A549 (cell line): ENCODE measurements around the gene ZFYVE28. TPM values are rescaled to one million over a fixed set of nuclear protein-coding genes. Genes with fewer than 3 reads are reported as not detected.

ENCODE experiments used
- ATAC-seq, 2 experiments: fragments of 200-7000 bp in 1 of 2; fragments of >200 bp in 1 of 2; cut with Nextera tagmentation in 1 of 2; cut with Tn5 transposase in 1 of 2; 3 replicates each; pipeline versions ENCODE4 v1.8.0 to v1.9.1; 2018 to 2020; ENCODE audit warnings: mild to moderate bottlenecking in 1 of 2, moderate library complexity in 1 of 2
- CTCF ChIA-PET: fragments of 300-600 bp; sonication (Branson Sonifier 250); formaldehyde crosslinking; extraction: SDS; loops from one replicate; lab custom pipeline; 2021; ENCODE audit warnings: antibody characterized with exemption, inconsistent platforms; lab: Yijun Ruan, JAX
- POLR2A ChIA-PET: fragments of 350-600 bp; formaldehyde crosslinking; extraction: SDS; loops from one replicate; lab custom pipeline; 2021; ENCODE audit warnings: antibody characterized with exemption, inconsistent platforms; lab: Yijun Ruan, JAX
- DNase-seq, 2 experiments: peaks; one replicate each; pipeline versions ENCODE4 v3.0.0 to v3.0.0-alpha.2; 2011 to 2016; ENCODE audit warnings: low read depth in 1 of 2, low spot score in 1 of 2
- FAIRE-seq: peaks from 2 replicates; lab custom pipeline; 2011; peaks lifted over from hg19 to GRCh38; lab: Jason Lieb, UNC
- H3K27ac ChIP-seq, 2 experiments: fragments of >200 bp; sonication (Bioruptor Twin); formaldehyde crosslinking; 3 replicates each; pipeline ENCODE4 v1.5.1; 2016 to 2017
- H3K4me1 ChIP-seq: fragments of >200 bp; sonication (Bioruptor Twin); formaldehyde crosslinking; 3 replicates; pipeline ENCODE4 v1.6.1; 2016
- H3K4me2 ChIP-seq: fragments of >200 bp; sonication (Bioruptor Twin); formaldehyde crosslinking; 3 replicates; pipeline ENCODE4 v1.6.1; 2016
- H3K4me3 ChIP-seq: fragments of >200 bp; sonication (Bioruptor Twin); formaldehyde crosslinking; 3 replicates; pipeline ENCODE4 v1.5.1; 2016
- H3K9me3 ChIP-seq: fragments of >200 bp; sonication (Bioruptor Twin); formaldehyde crosslinking; 3 replicates; pipeline ENCODE4 v1.6.1; 2016
- BCL3 ChIP-seq: fragments of >200 bp; sonication (Bioruptor Twin); formaldehyde crosslinking; IDR thresholded peaks from 3 replicates; pipeline ENCODE4 v1.6.1; 2016
- CHD4 ChIP-seq: fragments of 200-600 bp; sonication (generic); IDR thresholded peaks from 2 replicates; pipeline ENCODE4 v1.6.1; 2016; ENCODE audit warnings: antibody characterized with exemption, mild to moderate bottlenecking, borderline replicate concordance
- EP300 ChIP-seq, 2 experiments: fragments of >200 bp; sonication (Bioruptor Twin); formaldehyde crosslinking; IDR thresholded peaks; 2 replicates in 1 of 2; 3 replicates in 1 of 2; pipeline ENCODE4 v1.6.1; 2016 to 2017
- HOXA7 ChIP-seq: fragments of 250-450 bp; sonication (Bioruptor Pico); IDR thresholded peaks from 2 replicates; pipeline ENCODE4 v1.5.0; 2020; ENCODE audit warnings: mild to moderate bottlenecking, moderate library complexity
- HOXB5 ChIP-seq: fragments of 250-450 bp; sonication (Bioruptor Pico); IDR thresholded peaks from 2 replicates; pipeline ENCODE4 v1.5.0; 2020; ENCODE audit warnings: mild to moderate bottlenecking, moderate library complexity
- KDM1A ChIP-seq: fragments of 200-600 bp; sonication (generic); IDR thresholded peaks from 2 replicates; pipeline ENCODE4 v1.6.1; 2016; ENCODE audit warnings: low read depth, mild to moderate bottlenecking
- MAX ChIP-seq: IDR thresholded peaks from 2 replicates; pipeline ENCODE4 v1.6.1; 2012
- MYC ChIP-seq: IDR thresholded peaks from 2 replicates; pipeline ENCODE4 v1.6.1; 2012; ENCODE audit warnings: mild to moderate bottlenecking, inconsistent platforms, low read length, improper control_type of control experiment, borderline replicate concordance
- NFE2L2 ChIP-seq: fragments of 150-350 bp; conservative IDR thresholded peaks from 2 replicates; pipeline ENCODE4 v1.6.1; 2014; ENCODE audit warnings: low read length
- PHF8 ChIP-seq: fragments of 200-600 bp; sonication (generic); IDR thresholded peaks from 2 replicates; pipeline ENCODE4 v1.6.1; 2016; ENCODE audit warnings: low read depth, mild to moderate bottlenecking, antibody characterized with exemption, moderate library complexity, borderline replicate concordance
- POLR2AphosphoS2 ChIP-seq: conservative IDR thresholded peaks from 2 replicates; pipeline ENCODE4 v1.6.1; 2012; ENCODE audit warnings: low read length, improper control_type of control experiment, inconsistent platforms
- RARB ChIP-seq: fragments of 250-450 bp; sonication (Bioruptor Pico); IDR thresholded peaks from 2 replicates; pipeline ENCODE4 v1.8.0; 2021; ENCODE audit warnings: mild to moderate bottlenecking, moderate library complexity
- RCOR1 ChIP-seq: fragments of 150-350 bp; IDR thresholded peaks from 2 replicates; pipeline ENCODE4 v1.6.1; 2014; ENCODE audit warnings: antibody characterized with exemption, low read length, low read depth
- RNF2 ChIP-seq: fragments of 200-600 bp; sonication (generic); IDR thresholded peaks from 2 replicates; pipeline ENCODE4 v1.6.1; 2016; ENCODE audit warnings: low read depth, mild to moderate bottlenecking, antibody characterized with exemption, moderate library complexity, borderline replicate concordance
- SMC3 ChIP-seq: fragments of >200 bp; sonication (Bioruptor Twin); formaldehyde crosslinking; IDR thresholded peaks from 3 replicates; pipeline ENCODE4 v1.6.1; 2018; ENCODE audit warnings: inconsistent platforms
- ZSCAN20 ChIP-seq: fragments of 250-450 bp; sonication (Bioruptor Pico); IDR thresholded peaks from 2 replicates; pipeline ENCODE4 v1.8.0; 2022; ENCODE audit warnings: mild to moderate bottlenecking, moderate library complexity
- WGBS: methylation state at CpG from one replicate; pipeline ENCODE4 v1.1.6; 2017; ENCODE audit errors: missing lambda C conversion rate; 5-methylcytosine and 5-hydroxymethylcytosine counted together
- polyA plus RNA-seq, 4 experiments: library from polyadenylated mRNA; depleted of rRNA in 3 of 4; stranded (reverse); fragments of >200 nt; fragmentation: RNase III in 1 of 4; extraction: RNeasy Plus Mini Kit Qiagen cat#74134 plus additional on column Dnase treatment in 1 of 4; gene quantifications; 2 replicates in 3 of 4; 3 replicates in 1 of 4; pipeline ENCODE4 v1.2.3, GENCODE V29; 2011 to 2017
- TF ChIP-seq, protein P1 (sequence below): fragments of 150-350 bp; IDR thresholded peaks from 2 replicates; pipeline ENCODE4 v1.6.1; 2014; ENCODE audit warnings: low read depth, mild to moderate bottlenecking, low read length
- TF ChIP-seq, protein P2 (sequence below): fragments of 250-450 bp; sonication (Bioruptor Pico); IDR thresholded peaks from 2 replicates; pipeline ENCODE4 v1.5.0; 2020; ENCODE audit warnings: low read depth, mild to moderate bottlenecking, moderate library complexity
- TF ChIP-seq, protein P3 (sequence below): fragments of >200 bp; sonication (Bioruptor Twin); formaldehyde crosslinking; IDR thresholded peaks from 3 replicates; pipeline ENCODE4 v1.5.1; 2016

The ZFYVE28 gene
- polyA plus RNA-seq, 2 of the 4 experiments (the other 2 are of a cell fraction), result 2.1 to 2.3 TPM

DNA sequence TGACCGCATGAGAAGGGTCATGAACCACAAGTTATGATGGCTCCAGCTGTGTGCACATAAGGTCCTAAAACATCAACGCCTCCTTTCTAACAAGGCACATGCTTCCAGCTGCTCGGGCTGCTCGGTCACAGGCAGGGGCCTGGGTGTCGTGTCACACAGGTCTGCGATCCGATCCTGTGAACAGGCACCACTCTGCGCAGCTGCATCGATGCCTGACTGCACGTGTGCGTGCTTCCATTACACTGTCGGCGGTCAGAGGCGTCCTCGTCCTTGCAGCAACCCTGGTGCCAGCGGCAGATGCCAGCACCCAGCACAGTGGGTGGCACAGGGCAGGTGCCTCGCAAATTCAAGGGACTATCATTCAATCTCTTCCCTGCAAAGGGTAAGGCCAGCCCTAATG lies 23.9 kb downstream of the ZFYVE28 start (continued):
- TF ChIP-seq, protein P1, sequence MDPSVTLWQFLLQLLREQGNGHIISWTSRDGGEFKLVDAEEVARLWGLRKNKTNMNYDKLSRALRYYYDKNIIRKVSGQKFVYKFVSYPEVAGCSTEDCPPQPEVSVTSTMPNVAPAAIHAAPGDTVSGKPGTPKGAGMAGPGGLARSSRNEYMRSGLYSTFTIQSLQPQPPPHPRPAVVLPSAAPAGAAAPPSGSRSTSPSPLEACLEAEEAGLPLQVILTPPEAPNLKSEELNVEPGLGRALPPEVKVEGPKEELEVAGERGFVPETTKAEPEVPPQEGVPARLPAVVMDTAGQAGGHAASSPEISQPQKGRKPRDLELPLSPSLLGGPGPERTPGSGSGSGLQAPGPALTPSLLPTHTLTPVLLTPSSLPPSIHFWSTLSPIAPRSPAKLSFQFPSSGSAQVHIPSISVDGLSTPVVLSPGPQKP, result no peak

DNA sequence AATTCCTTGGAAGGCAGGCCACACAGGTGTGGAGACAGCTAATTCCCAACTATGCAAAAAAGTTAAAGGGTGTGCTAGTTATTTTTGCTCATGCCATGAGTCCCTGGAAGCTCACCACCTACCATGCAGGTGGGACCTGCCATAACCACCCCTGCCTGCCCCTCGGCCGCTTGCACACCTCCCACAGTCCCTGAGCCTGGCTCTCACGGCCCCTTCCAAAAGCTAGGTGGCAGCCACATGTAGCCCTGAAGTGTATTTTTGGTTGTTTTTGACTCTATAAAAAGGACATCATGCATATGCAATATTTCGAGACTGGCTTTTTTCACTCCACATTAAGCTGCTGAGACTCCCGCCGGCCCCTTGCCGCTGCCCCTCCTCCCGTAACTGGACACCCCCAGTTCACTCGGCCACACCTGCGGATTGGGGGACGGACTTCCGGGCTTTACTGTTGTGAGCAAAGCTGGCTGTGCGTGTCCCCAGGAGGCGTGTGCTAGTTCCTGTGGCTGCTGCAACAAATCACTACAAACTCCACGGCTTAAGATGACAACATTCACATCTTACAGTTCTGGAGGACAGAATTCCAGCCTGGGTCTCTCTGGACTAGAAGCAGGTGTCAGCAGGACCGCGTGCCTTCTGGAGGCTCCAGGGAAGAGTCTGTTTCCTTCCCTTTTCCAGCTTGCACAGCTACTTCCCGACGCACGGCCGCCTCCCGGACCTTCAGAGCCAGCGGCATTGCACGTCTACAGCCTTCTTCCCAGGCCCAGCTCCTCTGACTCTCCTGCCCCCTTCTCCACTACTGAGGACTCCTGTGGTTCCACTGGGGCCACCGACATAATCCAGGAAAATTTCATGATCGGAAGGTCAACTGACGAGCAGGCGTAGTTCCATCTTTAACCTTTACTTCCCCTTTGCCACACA lies 24.8 kb downstream of the ZFYVE28 start:
- DNase-seq (no peak), FAIRE-seq (no peak), ATAC-seq (no peak)
- no peak overlapping the region for H3K4me2 ChIP-seq
- no peak overlapping the region for H3K27ac ChIP-seq
- WGBS, result 89% methylated on average over 26 of the region's 28 CpGs
- no peak overlapping the region for H3K4me3 ChIP-seq
- ChIA-PET POLR2A (interaction anchor here (1.3 kb wide), 1 partner anchor 20 kb away, joined by 3 read pairs; no protein-coding TSS in a partner anchor), CTCF (interaction anchor here (0.9 to 1.4 kb wide), 3 partner anchors 8 to 198 kb away, joined by 3 read pairs; no protein-coding TSS in a partner anchor)
- TF ChIP-seq, protein P2, sequence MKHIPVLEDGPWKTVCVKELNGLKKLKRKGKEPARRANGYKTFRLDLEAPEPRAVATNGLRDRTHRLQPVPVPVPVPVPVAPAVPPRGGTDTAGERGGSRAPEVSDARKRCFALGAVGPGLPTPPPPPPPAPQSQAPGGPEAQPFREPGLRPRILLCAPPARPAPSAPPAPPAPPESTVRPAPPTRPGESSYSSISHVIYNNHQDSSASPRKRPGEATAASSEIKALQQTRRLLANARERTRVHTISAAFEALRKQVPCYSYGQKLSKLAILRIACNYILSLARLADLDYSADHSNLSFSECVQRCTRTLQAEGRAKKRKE, result no peak
- TF ChIP-seq HOXB5 (CRISPR knock-in tag) (no peak), POLR2AphosphoS2 (no peak), NFE2L2 (no peak), PHF8 (no peak), MAX (no peak), RCOR1 (no peak), MYC (no peak), RARB (no peak), KDM1A (no peak), CHD4 (no peak), RNF2 (no peak), ZSCAN20 (CRISPR knock-in tag) (no peak), SMC3 (no peak)
- TF ChIP-seq, protein P3, sequence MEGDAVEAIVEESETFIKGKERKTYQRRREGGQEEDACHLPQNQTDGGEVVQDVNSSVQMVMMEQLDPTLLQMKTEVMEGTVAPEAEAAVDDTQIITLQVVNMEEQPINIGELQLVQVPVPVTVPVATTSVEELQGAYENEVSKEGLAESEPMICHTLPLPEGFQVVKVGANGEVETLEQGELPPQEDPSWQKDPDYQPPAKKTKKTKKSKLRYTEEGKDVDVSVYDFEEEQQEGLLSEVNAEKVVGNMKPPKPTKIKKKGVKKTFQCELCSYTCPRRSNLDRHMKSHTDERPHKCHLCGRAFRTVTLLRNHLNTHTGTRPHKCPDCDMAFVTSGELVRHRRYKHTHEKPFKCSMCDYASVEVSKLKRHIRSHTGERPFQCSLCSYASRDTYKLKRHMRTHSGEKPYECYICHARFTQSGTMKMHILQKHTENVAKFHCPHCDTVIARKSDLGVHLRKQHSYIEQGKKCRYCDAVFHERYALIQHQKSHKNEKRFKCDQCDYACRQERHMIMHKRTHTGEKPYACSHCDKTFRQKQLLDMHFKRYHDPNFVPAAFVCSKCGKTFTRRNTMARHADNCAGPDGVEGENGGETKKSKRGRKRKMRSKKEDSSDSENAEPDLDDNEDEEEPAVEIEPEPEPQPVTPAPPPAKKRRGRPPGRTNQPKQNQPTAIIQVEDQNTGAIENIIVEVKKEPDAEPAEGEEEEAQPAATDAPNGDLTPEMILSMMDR, result no peak
- H3K9me3 ChIP-seq, result no peaks in the 10 kb centered on the region
- no peaks in the 10 kb centered on the region; the same call in 2 of the 3 replicates for H3K4me1 ChIP-seq

DNA sequence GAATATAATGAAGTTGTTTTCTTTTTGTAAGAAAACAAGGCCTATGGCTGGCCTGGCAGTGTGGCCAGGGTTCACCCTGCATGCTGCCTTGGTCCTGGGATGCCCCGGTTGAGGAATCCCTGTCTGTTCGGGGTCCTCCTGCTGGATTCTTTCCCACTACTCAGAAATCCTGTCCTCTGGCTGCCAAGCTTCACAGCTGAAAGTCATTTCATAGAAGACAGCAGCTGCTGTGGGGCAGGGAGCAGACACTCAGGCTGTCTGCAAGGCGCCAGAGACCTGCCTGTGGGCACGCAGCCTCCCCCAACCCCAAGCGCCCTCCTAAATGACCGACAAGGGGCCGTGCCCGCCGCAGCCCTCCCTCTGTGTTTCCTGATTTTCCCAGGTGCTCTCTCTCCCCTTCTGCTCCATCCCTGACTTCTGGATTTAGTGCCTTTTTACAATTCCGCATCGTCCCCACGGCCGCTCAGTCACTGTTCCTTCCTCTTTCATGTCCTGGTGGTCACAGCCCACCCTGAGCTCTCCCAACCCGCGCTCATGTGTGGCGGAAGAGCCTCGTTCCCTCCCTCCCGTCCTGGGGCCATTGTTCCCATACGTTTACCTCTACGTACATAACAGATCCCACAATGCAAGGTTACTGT lies 27.5 kb downstream of the ZFYVE28 start:
- CTCF ChIA-PET, result interaction anchor here (0.6 to 1.3 kb wide), 2 partner anchors 171 to 283 kb away, joined by 3 read pairs; no protein-coding TSS in a partner anchor
- POLR2A ChIA-PET, result no interaction called here
- FAIRE-seq, result no peak
- Histone ChIP-seq H3K4me3 (no peak overlapping the region), H3K27ac (no peak overlapping the region), H3K9me3 (no peaks in the 10 kb centered on the region)
- no peak for ATAC-seq
- TF ChIP-seq NFE2L2, result no peak
- TF ChIP-seq BCL3, result no peak
- TF ChIP-seq EP300 (IDR thresholded peaks at IDR 0.05), result no peak
- no peak for TF ChIP-seq HOXA7 (CRISPR knock-in tag)
- TF ChIP-seq, all 56 proteins: peak for 0
- Histone ChIP-seq H3K4me2 (no peak overlapping the region), H3K4me1 (no peaks in the 10 kb centered on the region; the same call in 2 of the 3 replicates)
- DNase-seq, result no peak
- 88% methylated on average over 19 of the region's 20 CpGs for WGBS
